Activated CD4-positive, alpha-beta T cell treated with anti-CD3 and anti-CD28 coated beads, Interleukin-2, amount 50 U/mL, for 24 hours (primary cell): Measurements from ENCODE around the gene GSTA3.
"Not testable (repeated sequence)": the region's sequence is repeated elsewhere in the genome, so short reads cannot be mapped to it uniquely, and the experiment has no call there.

Experiments used
- DNase-seq, 2 donors: peaks; one replicate each; pipeline ENCODE4 v3.0.0-alpha.2; 2020; ENCODE audit warnings: low read depth in 1 of 2, low spot score in 1 of 2

Gene GSTA3

GRCh38 chr6:52868240-52868639, 41.3 kb downstream of the GSTA3 start:
- DNase-seq, result no peak

DNA sequence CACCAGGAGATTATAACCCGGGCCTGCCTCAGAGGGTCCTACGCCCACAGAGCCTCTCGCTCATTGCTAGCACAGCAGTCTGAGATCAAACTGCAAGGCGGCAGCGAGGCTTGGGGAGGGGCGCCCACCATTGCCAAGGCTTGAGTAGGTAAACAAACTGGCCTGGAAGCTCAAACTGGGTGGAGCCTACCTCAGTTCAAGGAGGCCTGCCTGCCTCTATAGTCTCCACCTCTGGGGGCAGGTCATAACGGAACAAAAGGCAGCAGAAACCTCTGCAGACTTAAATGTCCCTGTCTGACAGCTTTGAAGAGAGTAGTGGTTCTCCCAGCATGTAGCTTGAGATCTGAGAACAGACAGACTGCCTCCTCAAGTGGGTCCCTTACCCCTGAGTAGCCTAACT, 48.3 kb downstream of the GSTA3 start:
- DNase-seq, result not testable (repeated sequence)

- DNase-seq, result no peak
Observed at GRCh38 chr6:52858416-52858815, 51.1 kb downstream of the GSTA3 start.

DNA sequence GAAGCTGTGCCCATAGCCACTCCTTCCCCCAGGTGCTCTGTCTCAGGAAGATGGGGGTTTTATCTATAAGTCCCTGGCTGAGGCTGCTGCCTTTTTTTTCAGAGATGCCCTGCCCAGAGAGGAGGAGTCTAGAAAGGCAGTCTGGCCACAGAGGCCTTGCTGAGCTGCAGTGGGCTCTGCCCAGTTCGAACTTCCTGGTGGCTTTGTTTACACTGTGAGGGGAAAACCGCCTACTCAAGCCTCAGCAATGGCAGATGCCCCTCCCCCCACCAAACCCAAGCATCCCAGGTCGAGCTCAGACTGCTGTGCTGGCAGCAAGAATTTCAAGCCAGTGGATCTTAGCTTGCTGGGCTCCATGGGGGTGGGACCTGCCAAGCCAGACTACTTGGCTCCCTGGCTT, 53.4 kb downstream of the GSTA3 start:
- DNase-seq, result not testable (repeated sequence)

GRCh38 chr6:52849137-52849536, 60.4 kb downstream of the GSTA3 start:
- DNase-seq, result no peak
